Astrocyte of the cerebellum (primary cell): ENCODE measurements around the gene LRRC18.

Experiments used
- DNase-seq: peaks from one replicate; pipeline ENCODE4 v3.0.0-alpha.2; 2011; ENCODE audit warnings: low read depth
- H3K4me3 ChIP-seq: 2 replicates; pipeline ENCODE4 v1.5.1; 2011; ENCODE audit warnings: mild to moderate bottlenecking, low read depth, low read length, moderate library complexity
- in situ Hi-C: cut with HindIII; loops from 2 replicates; pipeline ENCODE4 v1.10.0; 2017; ENCODE audit warnings: low sequenced_read_pairs
- TF ChIP-seq, protein P1 (sequence below): IDR thresholded peaks from 2 replicates; pipeline ENCODE4 v1.5.1; 2012; ENCODE audit warnings: low read length, low read depth, moderate library complexity, mild to moderate bottlenecking; ENCODE audit errors: missing control alignments

LRRC18 gene

DNA sequence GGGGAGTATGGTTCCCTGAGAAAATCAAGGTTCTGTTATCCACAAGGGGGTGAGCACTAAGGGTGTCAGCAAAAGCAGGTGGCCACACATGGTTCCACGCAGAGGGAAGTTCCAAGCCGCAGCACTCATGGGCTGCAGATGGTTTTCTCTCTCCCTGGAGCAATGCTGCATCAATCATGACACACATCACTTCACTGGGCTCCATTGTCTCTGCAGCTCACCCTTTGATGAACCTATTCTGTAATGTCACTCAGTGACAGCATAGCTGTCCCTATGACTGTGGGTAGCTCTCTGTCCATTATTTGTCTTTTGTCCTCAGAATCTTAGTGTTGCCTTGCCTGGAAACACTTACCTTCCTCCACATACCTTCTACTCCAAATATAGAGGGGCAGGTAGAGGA, 34.8 kb downstream of the LRRC18 start:
- TF ChIP-seq, protein P1, sequence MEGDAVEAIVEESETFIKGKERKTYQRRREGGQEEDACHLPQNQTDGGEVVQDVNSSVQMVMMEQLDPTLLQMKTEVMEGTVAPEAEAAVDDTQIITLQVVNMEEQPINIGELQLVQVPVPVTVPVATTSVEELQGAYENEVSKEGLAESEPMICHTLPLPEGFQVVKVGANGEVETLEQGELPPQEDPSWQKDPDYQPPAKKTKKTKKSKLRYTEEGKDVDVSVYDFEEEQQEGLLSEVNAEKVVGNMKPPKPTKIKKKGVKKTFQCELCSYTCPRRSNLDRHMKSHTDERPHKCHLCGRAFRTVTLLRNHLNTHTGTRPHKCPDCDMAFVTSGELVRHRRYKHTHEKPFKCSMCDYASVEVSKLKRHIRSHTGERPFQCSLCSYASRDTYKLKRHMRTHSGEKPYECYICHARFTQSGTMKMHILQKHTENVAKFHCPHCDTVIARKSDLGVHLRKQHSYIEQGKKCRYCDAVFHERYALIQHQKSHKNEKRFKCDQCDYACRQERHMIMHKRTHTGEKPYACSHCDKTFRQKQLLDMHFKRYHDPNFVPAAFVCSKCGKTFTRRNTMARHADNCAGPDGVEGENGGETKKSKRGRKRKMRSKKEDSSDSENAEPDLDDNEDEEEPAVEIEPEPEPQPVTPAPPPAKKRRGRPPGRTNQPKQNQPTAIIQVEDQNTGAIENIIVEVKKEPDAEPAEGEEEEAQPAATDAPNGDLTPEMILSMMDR: no peak
- no peak for DNase-seq
- in situ Hi-C loops: no loop called here
- no peak overlapping the region for H3K4me3 ChIP-seq

- no peak overlapping the region for H3K4me3 ChIP-seq
- no peak for DNase-seq
- TF ChIP-seq, protein P1: no peak
- in situ Hi-C loops: no loop called here
Observed at GRCh38 chr10:48903151-48903550, 36.5 kb downstream of the LRRC18 start.

DNA sequence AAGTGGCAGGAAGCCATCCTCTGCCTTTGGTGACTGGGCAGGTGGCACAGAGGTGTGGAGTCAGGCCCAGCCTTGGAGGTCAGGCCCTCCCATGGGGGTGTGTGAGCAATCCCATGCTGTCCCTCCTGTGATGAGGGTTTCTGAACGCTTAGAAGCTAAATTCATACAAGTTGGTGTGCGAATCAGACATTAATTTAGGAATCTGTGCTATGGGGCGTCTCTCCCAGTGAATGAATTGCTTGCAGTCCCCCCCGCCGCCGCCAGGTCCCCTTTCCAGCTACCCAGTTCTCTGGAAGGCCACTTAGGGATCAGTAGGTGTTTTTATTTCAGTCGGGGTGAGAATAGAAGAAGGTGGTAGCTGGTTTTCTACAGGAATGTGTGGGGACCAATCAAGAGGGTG, 37.5 kb downstream of the LRRC18 start:
- in situ Hi-C loops: no loop called here
- no peak overlapping the region for H3K4me3 ChIP-seq
- TF ChIP-seq, protein P1: no peak
- DNase-seq: no peak

GRCh38 chr10:48901319-48901718, 38.3 kb downstream of the LRRC18 start:
- TF ChIP-seq, protein P1: no peak
- H3K4me3 ChIP-seq: no peak overlapping the region
- in situ Hi-C loops: no loop called here
- DNase-seq: no peak

- in situ Hi-C loops: no loop called here
- no peak for DNase-seq
- H3K4me3 ChIP-seq: no peak overlapping the region
- TF ChIP-seq, protein P1: no peak
Observed at GRCh38 chr10:48900371-48900801, 39.3 kb downstream of the LRRC18 start.

DNA sequence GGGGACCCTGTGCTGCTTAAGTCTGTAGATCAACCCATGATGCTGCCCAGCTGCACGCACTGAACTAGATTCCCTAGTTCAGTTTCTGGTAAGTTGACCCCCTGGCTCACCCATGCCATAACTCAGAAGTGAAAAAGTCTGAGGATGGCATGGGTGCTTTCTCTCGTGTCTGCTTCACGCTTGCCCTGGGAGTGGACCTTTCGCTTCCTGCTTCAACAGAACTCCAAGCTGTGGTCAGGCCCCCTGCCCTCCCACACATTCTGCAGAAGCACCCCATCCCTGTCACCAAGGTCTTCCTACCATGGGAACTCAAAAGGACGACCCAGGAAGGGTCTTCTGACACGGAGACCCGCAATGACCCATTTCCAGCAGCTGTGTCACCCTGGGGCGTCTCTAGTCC, 39.9 kb downstream of the LRRC18 start:
- H3K4me3 ChIP-seq: no peak overlapping the region
- TF ChIP-seq, protein P1: no peak
- in situ Hi-C loops: loop anchor here (25.0 kb wide), 1 partner anchor 187 kb away; no protein-coding TSS in a partner anchor
- DNase-seq: no peak

DNA sequence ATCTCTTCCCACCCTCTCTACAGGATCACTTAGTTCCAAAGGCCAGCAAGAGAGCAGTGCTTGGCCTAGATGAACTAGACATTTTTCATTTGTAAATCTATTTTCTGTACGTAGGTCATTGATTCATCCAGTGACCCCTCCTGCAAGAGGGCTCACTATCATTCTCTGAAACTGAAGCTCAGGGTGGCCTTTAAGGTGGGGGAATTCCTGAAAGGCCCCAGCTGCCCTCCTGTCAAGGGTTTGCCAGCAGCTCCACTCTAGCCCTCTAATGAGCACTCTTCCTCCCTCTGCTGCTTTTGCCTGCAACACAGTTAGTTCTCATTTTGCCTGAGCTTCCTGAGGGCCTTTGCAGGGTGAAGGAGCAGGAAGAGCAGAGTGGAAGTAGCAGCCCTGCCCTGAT, 41.2 kb downstream of the LRRC18 start:
- H3K4me3 ChIP-seq: no peak overlapping the region
- DNase-seq: no peak
- in situ Hi-C loops: loop anchor here (25.0 kb wide), 1 partner anchor 186 kb away; no protein-coding TSS in a partner anchor
- TF ChIP-seq, protein P1: no peak
